Dendritic cell treated with granulocyte-macrophage colony-stimulating factor and Interleukin-4, amounts not matched to agents 40 ng/mL and 50 ng/mL, for 4 days (primary cell): ENCODE results near the gene CLSTN2.

Experiments
- H3K27ac Mint-ChIP-seq: one replicate; pipeline ENCODE4 v1.8.0; 2022; ENCODE audit warnings: mild to moderate bottlenecking, mixed read lengths
- H3K27me3 Mint-ChIP-seq: one replicate; pipeline ENCODE4 v1.8.0; 2022; ENCODE audit warnings: mild to moderate bottlenecking, mixed read lengths
- H3K36me3 Mint-ChIP-seq: one replicate; pipeline ENCODE4 v1.8.0; 2022; ENCODE audit warnings: low read depth, mixed read lengths
- H3K4me1 Mint-ChIP-seq: one replicate; pipeline ENCODE4 v1.8.0; 2022; ENCODE audit warnings: low read depth, mixed read lengths
- H3K4me3 Mint-ChIP-seq: one replicate; pipeline ENCODE4 v1.8.0; 2022; ENCODE audit warnings: mild to moderate bottlenecking, moderate library complexity, mixed read lengths
- H3K9me3 Mint-ChIP-seq: one replicate; pipeline ENCODE4 v1.8.0; 2022; ENCODE audit warnings: mixed read lengths
- intact Hi-C: fragments of 100-400 bp; cut with micrococcal nuclease; formaldehyde crosslinking; loops from one replicate; pipeline ENCODE4 v1.15.0; 2022

CLSTN2 gene

GRCh38 chr3:140469491-140469890 lies 534.5 kb downstream of the CLSTN2 start:
- Mint-ChIP-seq H3K27ac (no peak overlapping the region), H3K36me3 (no peaks in the 10 kb centered on the region), H3K4me3 (no peak overlapping the region), H3K9me3 (no peaks in the 10 kb centered on the region), H3K27me3 (no peaks in the 10 kb centered on the region), H3K4me1 (no peaks in the 10 kb centered on the region)
- intact Hi-C loops, result no loop called here

GRCh38 chr3:140470211-140470610 lies 535.2 kb downstream of the CLSTN2 start:
- intact Hi-C loops, result no loop called here

DNA sequence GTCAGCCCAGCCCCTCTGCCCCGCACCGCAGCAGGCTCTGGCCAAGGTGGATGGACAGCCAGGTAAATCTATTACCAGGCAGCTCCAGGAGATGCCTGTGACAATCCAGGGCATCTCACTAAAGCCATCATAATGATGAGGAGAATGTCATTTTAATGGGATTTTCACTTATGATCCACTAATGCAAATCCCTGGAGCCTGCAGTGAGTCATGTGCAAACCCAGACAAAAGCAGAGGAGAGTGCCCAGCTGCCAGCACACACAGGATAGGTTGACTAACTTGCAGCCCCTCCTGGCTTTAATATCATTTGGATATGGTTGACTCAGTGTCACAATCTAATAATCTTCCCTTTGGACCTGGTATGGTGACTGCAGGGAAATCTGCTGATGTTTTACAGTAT lies 536.0 kb downstream of the CLSTN2 start:
- intact Hi-C loops, result no loop called here
- H3K9me3 Mint-ChIP-seq, result no peaks in the 10 kb centered on the region
- H3K4me1 Mint-ChIP-seq, result no peaks in the 10 kb centered on the region
- H3K27me3 Mint-ChIP-seq, result no peaks in the 10 kb centered on the region
- no peak overlapping the region for H3K27ac Mint-ChIP-seq
- no peak overlapping the region for H3K4me3 Mint-ChIP-seq
- no peaks in the 10 kb centered on the region for H3K36me3 Mint-ChIP-seq

More at GRCh38 chr3:140470211-140470610, 535.2 kb downstream of the CLSTN2 start:
- no peaks in the 10 kb centered on the region for H3K36me3 Mint-ChIP-seq
- no peak overlapping the region for H3K4me3 Mint-ChIP-seq
- no peaks in the 10 kb centered on the region for H3K9me3 Mint-ChIP-seq
- H3K4me1 Mint-ChIP-seq, result no peaks in the 10 kb centered on the region
- H3K27me3 Mint-ChIP-seq, result no peaks in the 10 kb centered on the region
- no peak overlapping the region for H3K27ac Mint-ChIP-seq

- H3K36me3 Mint-ChIP-seq, result no peaks in the 10 kb centered on the region
- intact Hi-C loops, result no loop called here
- no peaks in the 10 kb centered on the region for H3K4me1 Mint-ChIP-seq
- no peak overlapping the region for H3K27ac Mint-ChIP-seq
- no peak overlapping the region for H3K4me3 Mint-ChIP-seq
- H3K9me3 Mint-ChIP-seq, result no peaks in the 10 kb centered on the region
- no peaks in the 10 kb centered on the region for H3K27me3 Mint-ChIP-seq
Measured at GRCh38 chr3:140472306-140473020, 537.5 kb downstream of the CLSTN2 start.

- Mint-ChIP-seq H3K4me1 (no peaks in the 10 kb centered on the region), H3K4me3 (no peak overlapping the region), H3K27ac (no peak overlapping the region), H3K9me3 (peaks cover 21% of the 10 kb centered on the region), H3K36me3 (no peaks in the 10 kb centered on the region), H3K27me3 (no peaks in the 10 kb centered on the region)
- intact Hi-C loops, result no loop called here
Measured at GRCh38 chr3:140487566-140487965, 552.6 kb downstream of the CLSTN2 start.

DNA sequence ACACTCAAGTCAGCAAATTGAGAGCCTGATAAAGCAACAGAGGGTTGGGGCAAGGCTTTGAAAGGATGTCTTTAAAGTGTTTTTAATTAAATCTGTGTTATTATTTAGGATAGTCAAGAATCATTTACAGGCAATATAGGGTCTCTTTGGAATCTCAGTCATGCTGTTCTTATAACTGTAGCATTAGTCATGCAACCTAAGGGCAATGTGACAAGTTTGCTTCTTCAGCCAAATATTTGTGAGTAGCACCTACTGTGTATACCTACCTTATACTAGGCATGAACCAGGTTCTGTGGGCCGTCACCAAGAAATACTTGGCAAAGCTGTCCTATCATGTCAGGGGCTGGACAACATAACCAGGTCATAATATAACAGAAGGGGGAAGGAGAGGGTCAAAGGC lies 558.3 kb downstream of the CLSTN2 start:
- intact Hi-C loops, result no loop called here
- no peak overlapping the region for H3K4me3 Mint-ChIP-seq
- H3K4me1 Mint-ChIP-seq, result no peaks in the 10 kb centered on the region
- no peaks in the 10 kb centered on the region for H3K36me3 Mint-ChIP-seq
- no peak overlapping the region for H3K27ac Mint-ChIP-seq
- H3K9me3 Mint-ChIP-seq, result no peaks in the 10 kb centered on the region
- no peaks in the 10 kb centered on the region for H3K27me3 Mint-ChIP-seq

DNA sequence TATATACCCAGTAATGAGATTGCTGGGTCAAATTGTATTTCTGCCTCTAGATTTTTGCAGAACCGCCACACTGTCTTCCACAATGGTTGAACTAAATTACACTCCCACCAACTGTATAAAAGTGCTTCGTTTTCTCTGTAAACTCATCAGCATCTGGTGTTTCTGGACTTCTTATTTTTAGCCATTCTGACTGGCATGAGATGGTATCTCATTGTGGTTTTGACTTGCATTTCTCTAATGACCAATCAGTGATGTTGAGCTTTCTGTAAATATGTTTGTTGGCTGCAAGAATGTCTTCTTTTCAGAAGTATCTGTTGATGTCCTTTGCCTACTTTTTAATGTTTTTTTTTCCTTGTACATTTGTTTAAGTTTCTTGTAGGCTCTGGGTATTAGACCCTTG lies 560.0 kb downstream of the CLSTN2 start:
- no peaks in the 10 kb centered on the region for H3K9me3 Mint-ChIP-seq
- intact Hi-C loops, result no loop called here
- H3K36me3 Mint-ChIP-seq, result no peaks in the 10 kb centered on the region
- no peak overlapping the region for H3K4me3 Mint-ChIP-seq
- no peaks in the 10 kb centered on the region for H3K4me1 Mint-ChIP-seq
- H3K27ac Mint-ChIP-seq, result no peak overlapping the region
- no peaks in the 10 kb centered on the region for H3K27me3 Mint-ChIP-seq

GRCh38 chr3:140497331-140497730 lies 562.3 kb downstream of the CLSTN2 start:
- Mint-ChIP-seq H3K4me3 (no peak overlapping the region), H3K27ac (no peak overlapping the region), H3K9me3 (no peaks in the 10 kb centered on the region), H3K4me1 (no peaks in the 10 kb centered on the region), H3K36me3 (no peaks in the 10 kb centered on the region), H3K27me3 (no peaks in the 10 kb centered on the region)
- intact Hi-C loops, result no loop called here

GRCh38 chr3:140499114-140499757 lies 564.3 kb downstream of the CLSTN2 start:
- Mint-ChIP-seq H3K9me3 (no peaks in the 10 kb centered on the region), H3K4me1 (no peaks in the 10 kb centered on the region), H3K4me3 (no peak overlapping the region), H3K36me3 (no peaks in the 10 kb centered on the region), H3K27me3 (no peaks in the 10 kb centered on the region), H3K27ac (no peak overlapping the region)
- intact Hi-C loops, result no loop called here

DNA sequence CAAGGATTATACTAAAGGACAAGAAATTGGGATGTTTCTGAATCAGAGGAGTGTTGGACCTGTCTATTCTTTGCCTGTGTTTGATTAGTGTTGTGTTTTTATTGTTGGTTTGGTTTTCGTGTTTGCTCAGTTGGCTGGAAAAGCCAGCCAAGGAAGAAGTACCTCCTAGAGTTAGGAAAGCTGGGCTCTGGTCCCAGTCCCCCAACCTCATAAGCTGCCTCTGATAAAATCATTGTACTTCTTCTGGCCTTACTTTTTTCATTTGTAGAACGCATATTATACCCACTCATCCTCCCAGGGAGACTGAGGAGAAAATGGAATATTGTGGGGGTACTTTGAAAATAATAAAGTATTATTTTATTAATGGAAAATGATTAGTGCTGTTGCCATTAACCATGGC lies 565.5 kb downstream of the CLSTN2 start:
- H3K4me1 Mint-ChIP-seq, result no peaks in the 10 kb centered on the region
- intact Hi-C loops, result no loop called here
- H3K27me3 Mint-ChIP-seq, result no peaks in the 10 kb centered on the region
- H3K27ac Mint-ChIP-seq, result no peak overlapping the region
- no peaks in the 10 kb centered on the region for H3K9me3 Mint-ChIP-seq
- H3K4me3 Mint-ChIP-seq, result no peak overlapping the region
- no peaks in the 10 kb centered on the region for H3K36me3 Mint-ChIP-seq

GRCh38 chr3:140501061-140501769 lies 566.2 kb downstream of the CLSTN2 start:
- Mint-ChIP-seq H3K4me1 (no peaks in the 10 kb centered on the region), H3K36me3 (no peaks in the 10 kb centered on the region), H3K9me3 (no peaks in the 10 kb centered on the region), H3K4me3 (no peak overlapping the region), H3K27me3 (peaks cover under 1% of the 10 kb centered on the region), H3K27ac (no peak overlapping the region)
- intact Hi-C loops, result no loop called here

GRCh38 chr3:140501770-140502364 lies 566.9 kb downstream of the CLSTN2 start:
- Mint-ChIP-seq H3K9me3 (no peaks in the 10 kb centered on the region), H3K36me3 (no peaks in the 10 kb centered on the region), H3K4me1 (no peaks in the 10 kb centered on the region), H3K27me3 (peaks cover 4% of the 10 kb centered on the region), H3K27ac (no peak overlapping the region), H3K4me3 (no peak overlapping the region)
- intact Hi-C loops, result no loop called here

DNA sequence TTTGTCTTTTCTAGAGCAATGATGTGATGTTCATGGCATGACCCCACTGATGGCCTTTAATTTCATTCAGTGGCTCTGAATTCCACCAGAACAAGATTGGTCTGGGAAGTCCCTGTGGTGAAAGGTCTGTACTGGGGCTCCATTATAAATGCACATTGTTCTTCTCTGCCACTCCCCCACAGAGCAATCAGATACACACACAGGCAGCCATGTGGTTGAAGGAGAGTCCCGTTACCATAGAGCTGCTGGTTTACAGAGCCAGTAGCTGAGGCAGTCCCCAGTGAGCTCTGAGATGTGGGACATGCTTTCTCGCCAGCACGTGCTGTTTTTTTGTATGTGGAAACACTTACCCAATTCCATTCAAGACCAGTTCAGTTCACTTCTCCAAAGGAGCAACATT lies 570.2 kb downstream of the CLSTN2 start:
- H3K4me1 Mint-ChIP-seq, result no peaks in the 10 kb centered on the region
- intact Hi-C loops, result no loop called here
- H3K27ac Mint-ChIP-seq, result no peak overlapping the region
- peaks cover 4% of the 10 kb centered on the region for H3K27me3 Mint-ChIP-seq
- no peaks in the 10 kb centered on the region for H3K36me3 Mint-ChIP-seq
- H3K4me3 Mint-ChIP-seq, result no peak overlapping the region
- no peaks in the 10 kb centered on the region for H3K9me3 Mint-ChIP-seq

GRCh38 chr3:140505876-140506275 lies 570.9 kb downstream of the CLSTN2 start:
- no peaks in the 10 kb centered on the region for H3K36me3 Mint-ChIP-seq
- H3K27me3 Mint-ChIP-seq, result peaks cover 4% of the 10 kb centered on the region
- H3K4me1 Mint-ChIP-seq, result no peaks in the 10 kb centered on the region
- H3K9me3 Mint-ChIP-seq, result no peaks in the 10 kb centered on the region
- H3K27ac Mint-ChIP-seq, result no peak overlapping the region
- intact Hi-C loops, result no loop called here
- no peak overlapping the region for H3K4me3 Mint-ChIP-seq
